22Rv1 (cell line): ENCODE measurements around the gene LTV1.
"Not testable (repeated sequence)": the region's sequence is repeated elsewhere in the genome, so short reads cannot be mapped to it uniquely, and the experiment has no call there.

ENCODE experiments used
- H3K27ac ChIP-seq: fragments of 450-650 bp; 2 replicates; pipeline ENCODE4 v1.5.1; 2017
- ZFX ChIP-seq: fragments of 450-650 bp; IDR thresholded peaks from 2 replicates; pipeline ENCODE4 v1.6.1; 2017; ENCODE audit warnings: antibody characterized with exemption, borderline replicate concordance
- TF ChIP-seq, protein P1 (sequence below): fragments of 450-650 bp; IDR thresholded peaks from 2 replicates; pipeline ENCODE4 v1.5.1; 2017; ENCODE audit warnings: mild to moderate bottlenecking

Gene LTV1

GRCh38 chr6:143867236-143867635 lies 24.1 kb downstream of the LTV1 start:
- H3K27ac ChIP-seq, result no peak overlapping the region
- TF ChIP-seq, protein P1, sequence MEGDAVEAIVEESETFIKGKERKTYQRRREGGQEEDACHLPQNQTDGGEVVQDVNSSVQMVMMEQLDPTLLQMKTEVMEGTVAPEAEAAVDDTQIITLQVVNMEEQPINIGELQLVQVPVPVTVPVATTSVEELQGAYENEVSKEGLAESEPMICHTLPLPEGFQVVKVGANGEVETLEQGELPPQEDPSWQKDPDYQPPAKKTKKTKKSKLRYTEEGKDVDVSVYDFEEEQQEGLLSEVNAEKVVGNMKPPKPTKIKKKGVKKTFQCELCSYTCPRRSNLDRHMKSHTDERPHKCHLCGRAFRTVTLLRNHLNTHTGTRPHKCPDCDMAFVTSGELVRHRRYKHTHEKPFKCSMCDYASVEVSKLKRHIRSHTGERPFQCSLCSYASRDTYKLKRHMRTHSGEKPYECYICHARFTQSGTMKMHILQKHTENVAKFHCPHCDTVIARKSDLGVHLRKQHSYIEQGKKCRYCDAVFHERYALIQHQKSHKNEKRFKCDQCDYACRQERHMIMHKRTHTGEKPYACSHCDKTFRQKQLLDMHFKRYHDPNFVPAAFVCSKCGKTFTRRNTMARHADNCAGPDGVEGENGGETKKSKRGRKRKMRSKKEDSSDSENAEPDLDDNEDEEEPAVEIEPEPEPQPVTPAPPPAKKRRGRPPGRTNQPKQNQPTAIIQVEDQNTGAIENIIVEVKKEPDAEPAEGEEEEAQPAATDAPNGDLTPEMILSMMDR, result no peak
- no peak for TF ChIP-seq ZFX

DNA sequence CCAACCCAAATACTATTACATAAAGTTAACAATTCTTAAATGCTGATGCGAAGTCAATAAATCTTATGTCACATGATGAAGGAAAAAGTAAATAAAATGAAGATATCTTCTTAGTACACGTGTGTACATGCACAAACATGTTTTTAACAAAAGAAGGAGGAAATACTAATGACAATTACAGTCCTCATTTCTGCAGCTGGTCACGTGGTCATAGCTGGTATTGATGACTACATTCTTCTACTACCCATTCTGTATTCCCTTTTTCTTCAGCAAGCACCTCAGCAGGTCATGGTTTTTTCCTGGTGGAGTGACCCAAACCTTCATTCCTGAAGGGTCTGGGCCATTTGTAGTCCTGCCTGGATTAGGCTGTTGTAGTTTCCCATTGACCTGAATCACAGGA lies 25.7 kb downstream of the LTV1 start:
- H3K27ac ChIP-seq, result not testable (repeated sequence)

DNA sequence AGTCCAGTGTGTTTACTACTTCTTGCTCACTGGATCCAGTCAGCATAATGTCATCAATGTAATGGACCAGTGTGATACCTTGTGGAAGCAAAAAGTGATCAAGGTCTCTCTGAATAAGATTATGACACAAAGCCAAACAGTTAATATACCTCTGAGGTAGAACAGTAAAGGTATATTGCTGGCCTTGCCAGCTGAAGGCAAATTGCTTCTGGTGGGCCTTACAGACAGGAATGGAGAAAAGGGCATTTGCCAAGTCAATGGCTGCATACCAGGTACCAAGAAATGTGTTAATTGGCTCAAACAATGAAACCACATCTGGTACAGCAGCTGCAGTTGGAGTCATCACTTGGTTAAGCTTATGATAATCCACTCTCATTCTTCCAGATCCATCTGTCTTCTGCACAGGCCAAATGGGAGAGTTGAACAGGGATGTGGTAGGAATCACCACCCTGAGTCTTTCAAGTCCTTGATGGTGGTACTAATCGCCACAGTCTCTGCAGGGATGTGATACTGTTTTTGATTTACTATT lies 28.1 kb downstream of the LTV1 start:
- H3K27ac ChIP-seq, result not testable (repeated sequence)

DNA sequence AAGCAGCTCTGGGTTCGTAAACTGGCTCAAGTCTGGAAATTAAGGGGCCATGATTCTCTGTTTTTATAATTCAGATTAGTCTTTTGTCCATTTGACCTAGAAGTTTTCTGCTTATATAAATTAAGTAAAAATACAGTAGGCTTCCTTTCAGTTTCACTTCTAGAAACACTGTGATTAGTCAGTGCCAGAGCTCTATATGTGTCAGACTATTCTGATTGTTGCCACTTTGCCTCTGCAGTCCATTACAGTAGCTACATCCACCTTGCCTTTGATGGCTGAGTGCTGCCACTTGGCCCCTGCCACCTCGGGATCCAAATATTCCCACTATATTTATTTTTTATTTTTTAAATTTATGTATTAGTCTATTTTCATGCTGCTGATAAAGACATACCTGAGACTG lies 29.1 kb downstream of the LTV1 start:
- no peak for TF ChIP-seq ZFX
- TF ChIP-seq, protein P1, result no peak
- no peak overlapping the region for H3K27ac ChIP-seq

DNA sequence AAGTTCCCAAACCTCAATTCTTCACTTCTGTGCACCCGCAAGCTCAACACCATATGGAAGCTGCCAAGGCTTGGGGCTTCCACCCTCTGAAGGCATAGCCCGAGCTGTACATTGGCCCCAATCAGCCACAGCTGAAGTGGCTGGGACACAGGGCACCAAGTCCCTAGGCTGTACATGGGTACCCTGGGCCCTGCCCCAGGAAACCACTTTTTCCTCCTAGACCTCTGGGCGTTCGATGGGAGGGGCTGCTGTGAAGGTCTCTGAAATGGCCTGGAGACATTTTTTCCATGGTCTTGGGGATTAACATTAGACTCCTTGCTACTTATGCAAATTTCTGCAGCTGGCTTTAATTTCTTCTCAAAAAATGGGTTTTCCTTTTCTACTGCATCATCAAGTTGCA lies 30.5 kb downstream of the LTV1 start:
- H3K27ac ChIP-seq, result not testable (repeated sequence)

- not testable (repeated sequence) for H3K27ac ChIP-seq
These were observed 31.4 kb downstream of the LTV1 start for GRCh38 chr6:143874503-143874902.

DNA sequence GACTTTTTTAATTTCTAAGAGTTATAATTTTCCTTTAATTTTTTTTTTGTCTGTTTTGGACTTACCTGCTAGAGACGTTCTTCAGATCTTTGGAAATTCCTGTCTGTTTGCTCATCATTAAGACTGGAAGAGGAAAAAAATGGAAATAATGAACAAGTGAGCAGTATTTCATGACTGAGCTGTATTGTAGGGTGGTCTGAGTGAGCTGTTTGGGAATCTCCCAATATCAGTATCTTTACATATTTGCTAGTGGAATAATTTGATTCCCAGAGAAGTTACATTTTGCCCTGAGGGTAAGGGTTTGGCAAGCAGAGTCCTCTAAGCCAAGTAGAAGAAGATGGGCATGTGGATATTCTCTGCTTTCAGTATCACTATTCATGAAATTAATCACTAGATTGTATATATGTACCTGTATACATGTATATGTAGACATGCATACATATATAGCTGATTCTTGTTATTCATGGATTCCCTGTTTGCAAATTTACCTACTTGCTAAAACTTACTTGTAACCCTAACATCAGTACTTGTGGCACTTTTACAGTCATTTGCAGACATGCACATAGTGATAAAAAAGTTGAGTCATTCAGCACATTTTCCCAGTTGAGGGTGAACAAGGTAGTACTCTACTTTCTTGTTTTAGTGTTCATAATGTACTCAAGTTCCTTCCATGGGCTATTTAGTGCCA lies 34.6 kb downstream of the LTV1 start:
- TF ChIP-seq ZFX, result no peak
- TF ChIP-seq, protein P1, result no peak
- H3K27ac ChIP-seq, result 0 out of 2 replicates have a peak overlapping the region, but pooled peaks have one; percentile 12

- 0 out of 2 replicates have a peak overlapping the region, but pooled peaks have one; percentile 12 for H3K27ac ChIP-seq
- TF ChIP-seq ZFX, result no peak
- TF ChIP-seq, protein P1, result no peak
These were observed 35.2 kb downstream of the LTV1 start for GRCh38 chr6:143878272-143878760.

- no peak overlapping the region for H3K27ac ChIP-seq
- TF ChIP-seq ZFX, result no peak
- TF ChIP-seq, protein P1, result no peak
These were observed 37.3 kb downstream of the LTV1 start for GRCh38 chr6:143880412-143880811.
